Measurements from ENCODE around the gene KRTAP5-8.
"Not testable (repeated sequence)": the region's sequence is repeated elsewhere in the genome, so short reads cannot be mapped to it uniquely, and the experiment has no call there.

Gene KRTAP5-8

GRCh38 chr11:71575723-71576424 lies 38.0 kb downstream of the KRTAP5-8 start:
- DNase-seq, result no peak

- DNase-seq, result not testable (repeated sequence)
Measured at GRCh38 chr11:71576688-71577465, 39.1 kb downstream of the KRTAP5-8 start.

- no peak for DNase-seq
Measured at GRCh38 chr11:71577469-71578004, 39.7 kb downstream of the KRTAP5-8 start.

GRCh38 chr11:71579513-71579912 lies 41.7 kb downstream of the KRTAP5-8 start:
- DNase-seq, result not testable (repeated sequence)

- peak; percentile 29 to 42 for DNase-seq
Measured at GRCh38 chr11:71580057-71581003, 42.5 kb downstream of the KRTAP5-8 start.

GRCh38 chr11:71581826-71582225 lies 44.0 kb downstream of the KRTAP5-8 start:
- DNase-seq, result no peak

GRCh38 chr11:71582309-71582895 lies 44.6 kb downstream of the KRTAP5-8 start, which contains the start of gene KRTAP5-11:
TSS of gene KRTAP5-11 (minus strand) at chr11:71582875. CDS start at chr11:71582837, 38 bp downstream.
- DNase-seq, result no peak

- not testable (repeated sequence) for DNase-seq
Measured at GRCh38 chr11:71582969-71583368, 45.1 kb downstream of the KRTAP5-8 start.

- not testable (repeated sequence) for DNase-seq
Measured at GRCh38 chr11:71585673-71586072, 47.8 kb downstream of the KRTAP5-8 start.

GRCh38 chr11:71588314-71588713 lies 50.5 kb downstream of the KRTAP5-8 start:
- not testable (repeated sequence) for DNase-seq

All from activated T-cell treated with anti-CD3 and anti-CD28 coated beads, Interleukin-2, amount 50 U/mL, for 48 hours (primary cell).